Common myeloid progenitor, CD34-positive (primary cell): ENCODE results near the gene KDM3B.
"Not testable (repeated sequence)": the region's sequence is repeated elsewhere in the genome, so short reads cannot be mapped to it uniquely, and the experiment has no call there.

Experiments used
- CTCF ChIA-PET: fragments of 350-600 bp; sonication (Branson Sonifier 250); formaldehyde crosslinking; loops from one replicate; lab custom pipeline; 2021; ENCODE audit warnings: antibody characterized with exemption; lab: Charles Lee
- POLR2A ChIA-PET: fragments of 350-600 bp; sonication (Branson Sonifier 250); formaldehyde crosslinking; loops from one replicate; lab custom pipeline; 2021; ENCODE audit warnings: antibody characterized with exemption; lab: Charles Lee
- DNase-seq, 3 donors: peaks; one replicate each; pipeline versions ENCODE4 v3.0.0 to v3.0.0-alpha.2; 2013
- H3K27ac ChIP-seq, 2 experiments: 1 replicate in 1 of 2; 2 replicates in 1 of 2; pipeline ENCODE4 v1.7.0; 2013; ENCODE audit warnings: inconsistent platforms in 2 of 2, low read length in 2 of 2, mild to moderate bottlenecking in 2 of 2, low read depth in 1 of 2, moderate library complexity in 1 of 2; ENCODE audit not compliant: severe bottlenecking in 2 of 2, insufficient read depth in 1 of 2, poor library complexity in 1 of 2
- H3K27me3 ChIP-seq, 5 experiments: replicated peaks in 2 of 5; 1 replicate in 3 of 5; 2 replicates in 2 of 5; pipeline versions ENCODE4 v1.6.1 to v1.7.0; 2013; ENCODE audit warnings: low read length in 4 of 5, mild to moderate bottlenecking in 2 of 5, moderate library complexity in 2 of 5, inconsistent platforms in 1 of 5; ENCODE audit not compliant: insufficient read depth in 5 of 5, control insufficient read depth in 4 of 5
- H3K36me3 ChIP-seq, 4 experiments: 1 replicate in 2 of 4; 2 replicates in 2 of 4; pipeline versions ENCODE4 v1.6.1 to v1.7.0; 2013; ENCODE audit warnings: low read length in 3 of 4, control low read depth in 1 of 4, mild to moderate bottlenecking in 1 of 4; ENCODE audit not compliant: control insufficient read depth in 4 of 4, insufficient read depth in 4 of 4
- H3K4me1 ChIP-seq, 4 experiments: 1 replicate in 3 of 4; 2 replicates in 1 of 4; pipeline versions ENCODE4 v1.6.1 to v1.7.1; 2013; ENCODE audit warnings: low read length in 3 of 4, mild to moderate bottlenecking in 3 of 4, control low read depth in 1 of 4, inconsistent platforms in 1 of 4, moderate library complexity in 1 of 4; ENCODE audit not compliant: control insufficient read depth in 4 of 4, insufficient read depth in 4 of 4; ENCODE audit errors: control extremely low read depth in 1 of 4
- H3K4me3 ChIP-seq, 7 experiments: 1 replicate in 4 of 7; 2 replicates in 3 of 7; pipeline versions ENCODE4 v1.5.1 to v1.7.0; 2013; ENCODE audit warnings: mild to moderate bottlenecking in 7 of 7, low read length in 6 of 7, moderate library complexity in 6 of 7, inconsistent platforms in 2 of 7, low read depth in 2 of 7, control low read depth in 1 of 7; ENCODE audit not compliant: insufficient read depth in 4 of 7, control insufficient read depth in 1 of 7; ENCODE audit errors: extremely low read depth in 1 of 7
- H3K9me3 ChIP-seq, 5 experiments: 1 replicate in 4 of 5; 2 replicates in 1 of 5; pipeline versions ENCODE4 v1.6.1 to v1.7.1; 2013; ENCODE audit warnings: low read length in 4 of 5, mild to moderate bottlenecking in 2 of 5, inconsistent platforms in 1 of 5, low read depth in 1 of 5, moderate library complexity in 1 of 5; ENCODE audit not compliant: control insufficient read depth in 4 of 5, insufficient read depth in 2 of 5; ENCODE audit errors: control extremely low read depth in 1 of 5
- WGBS: methylation state at CpG from one replicate; pipeline ENCODE4 v1.1.5; 2013; ENCODE audit not compliant: insufficient coverage; 5-methylcytosine and 5-hydroxymethylcytosine counted together

Gene KDM3B

DNA sequence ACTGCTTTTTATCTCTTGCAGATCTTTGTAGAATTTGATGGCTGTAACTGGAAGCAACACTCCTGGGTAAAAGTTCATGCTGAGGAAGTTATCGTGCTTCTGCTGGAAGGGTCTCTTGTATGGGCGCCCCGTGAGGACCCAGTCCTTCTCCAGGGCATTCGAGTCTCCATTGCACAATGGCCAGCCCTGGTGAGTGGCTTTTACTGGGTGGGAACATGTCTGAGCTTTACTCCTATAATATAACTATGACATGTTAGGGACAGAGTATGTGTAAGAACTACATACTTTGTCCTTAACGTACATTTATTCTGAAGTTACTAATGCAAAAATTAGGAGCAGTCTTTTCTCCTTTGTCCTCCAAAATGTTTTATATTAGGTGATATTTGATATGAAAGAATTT is 20.2 kb downstream of the KDM3B start:
- Histone ChIP-seq H3K27me3 (no peaks in the 10 kb centered on the region), H3K4me1 (peaks cover 13 to 33% (median 20%) of the 10 kb centered on the region in 4 experiments), H3K36me3 (peaks cover 7 to 37% (median 19%) of the 10 kb centered on the region in 4 experiments), H3K9me3 (no peaks in the 10 kb centered on the region), H3K4me3 (no peak overlapping the region), H3K27ac (no peak overlapping the region)
- WGBS = no CpG with 5 or more reads among the region's 5 CpGs
- no peak for DNase-seq
- CTCF ChIA-PET = interaction anchor here (0.8 to 10.5 kb wide), 4 partner anchors 15 to 56 kb away, joined by 3 to 125 read pairs (median 6); partner anchors contain the start of gene KDM3B
- POLR2A ChIA-PET = no interaction called here

DNA sequence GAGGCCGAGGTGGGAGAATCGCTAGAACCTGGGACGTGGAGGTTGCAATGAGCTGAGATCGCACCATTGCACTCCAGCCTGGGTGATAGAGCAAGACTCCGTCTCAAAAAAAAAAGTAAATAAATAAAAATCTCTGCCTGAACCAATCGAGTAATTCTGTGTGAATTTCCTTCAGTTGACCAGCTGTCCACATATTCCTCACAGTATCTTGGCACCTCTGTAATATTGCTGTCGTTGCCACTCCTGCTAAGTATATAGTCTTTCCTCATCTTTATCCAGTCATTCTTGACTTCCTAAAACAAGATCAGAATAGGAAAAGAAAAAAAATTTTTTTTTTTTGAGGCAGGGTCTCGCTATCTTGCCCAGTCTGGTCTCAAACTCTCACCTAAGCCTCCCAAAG is 29.9 kb downstream of the KDM3B start:
- Histone ChIP-seq H3K4me3 (no peak overlapping the region), H3K27ac (no peak overlapping the region), H3K4me1 (no peaks in the 10 kb centered on the region), H3K27me3 (no peaks in the 10 kb centered on the region), H3K36me3 (peaks cover 34 to 80% (median 50%) of the 10 kb centered on the region in 4 experiments), H3K9me3 (no peaks in the 10 kb centered on the region)
- ChIA-PET POLR2A (interaction anchor here (0.6 kb wide), 1 partner anchor 188 kb away, joined by 3 read pairs; no protein-coding TSS in a partner anchor), CTCF (interaction anchor here (0.6 kb wide), 1 partner anchor 193 kb away, joined by 3 read pairs; no protein-coding TSS in a partner anchor)
- WGBS = 97% methylated on average over 7 of the region's 8 CpGs
- DNase-seq = no peak

GRCh38 chr5:138385660-138386059 is 33.2 kb downstream of the KDM3B start:
- POLR2A ChIA-PET = no interaction called here
- WGBS = 100% methylated on average over 1 of the region's 1 CpG

DNA sequence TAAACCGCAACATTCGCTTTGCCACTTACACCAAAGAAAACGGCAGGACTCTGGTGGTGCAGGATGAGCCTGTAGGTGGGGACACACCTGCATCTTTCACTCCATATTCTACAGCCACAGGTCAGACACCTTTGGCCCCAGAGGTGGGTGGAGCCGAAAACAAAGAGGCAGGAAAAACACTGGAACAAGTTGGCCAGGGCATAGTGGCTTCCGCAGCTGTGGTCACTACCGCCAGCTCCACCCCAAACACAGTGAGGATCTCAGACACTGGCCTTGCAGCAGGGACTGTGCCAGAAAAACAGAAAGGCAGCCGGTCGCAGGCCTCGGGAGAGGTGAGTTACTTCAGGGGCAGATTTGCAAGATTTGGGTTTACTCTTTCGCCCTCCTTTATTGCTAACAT is 33.8 kb downstream of the KDM3B start:
- no peak overlapping the region for H3K27ac ChIP-seq
- no peaks in the 10 kb centered on the region for H3K27me3 ChIP-seq
- peaks cover 19 to 67% (median 43%) of the 10 kb centered on the region in 4 experiments for H3K36me3 ChIP-seq
- ChIA-PET POLR2A (no interaction called here), CTCF (interaction anchor here (1.7 to 2.3 kb wide), 2 partner anchors 13 to 16 kb away, joined by 4 to 8 read pairs; no protein-coding TSS in a partner anchor)
- WGBS = 98% methylated on average over 6 of the region's 10 CpGs
- no peaks in the 10 kb centered on the region for H3K9me3 ChIP-seq
- no peaks in the 10 kb centered on the region for H3K4me1 ChIP-seq
- no peak overlapping the region for H3K4me3 ChIP-seq
- DNase-seq = no peak

More at GRCh38 chr5:138385660-138386059, 33.2 kb downstream of the KDM3B start:
- no peak for DNase-seq
- no peak overlapping the region for H3K27ac ChIP-seq
- H3K27me3 ChIP-seq = no peaks in the 10 kb centered on the region
- CTCF ChIA-PET = interaction anchor here (0.8 to 2.3 kb wide), 4 partner anchors 11 to 35 kb away, joined by 3 to 8 read pairs (median 4); no protein-coding TSS in a partner anchor
- no peaks in the 10 kb centered on the region for H3K9me3 ChIP-seq
- H3K4me3 ChIP-seq = no peak overlapping the region
- H3K36me3 ChIP-seq = peaks cover 22 to 66% (median 42%) of the 10 kb centered on the region in 4 experiments
- H3K4me1 ChIP-seq = no peaks in the 10 kb centered on the region

DNA sequence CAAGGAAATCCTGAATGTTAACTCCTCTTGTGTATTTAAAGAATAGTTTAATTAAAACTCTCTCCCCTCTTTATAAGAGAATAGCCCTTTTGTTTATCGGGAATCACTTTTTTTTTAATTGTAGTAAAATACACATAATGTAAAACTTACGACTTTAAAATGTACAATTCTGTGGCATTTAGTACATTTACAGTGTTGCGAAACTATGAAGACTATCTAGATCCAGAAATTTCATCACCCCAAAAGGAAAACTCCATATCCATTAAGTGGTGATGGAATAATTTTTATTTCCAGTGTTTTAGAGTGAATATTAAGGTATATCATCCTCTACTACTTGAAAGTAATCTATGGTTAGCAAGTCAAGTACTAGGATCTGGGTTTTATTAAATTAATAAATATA is 36.8 kb downstream of the KDM3B start:
- H3K4me1 ChIP-seq = no peaks in the 10 kb centered on the region
- ChIA-PET POLR2A (no interaction called here), CTCF (no interaction called here)
- H3K27me3 ChIP-seq = no peaks in the 10 kb centered on the region
- no peak for DNase-seq
- no peaks in the 10 kb centered on the region for H3K9me3 ChIP-seq
- H3K36me3 ChIP-seq = peaks cover 32 to 79% (median 54%) of the 10 kb centered on the region in 4 experiments
- no peak overlapping the region for H3K27ac ChIP-seq
- no peak overlapping the region for H3K4me3 ChIP-seq
- no CpG with 5 or more reads among the region's 3 CpGs for WGBS

- H3K27me3 ChIP-seq, DNase-seq, POLR2A ChIA-PET, H3K4me3 ChIP-seq, H3K4me1 ChIP-seq, H3K9me3 ChIP-seq, CTCF ChIA-PET, H3K27ac ChIP-seq: not testable (repeated sequence)
- peaks cover 35 to 78% (median 57%) of the 10 kb centered on the region in 4 experiments for H3K36me3 ChIP-seq
- WGBS = 94% methylated on average over 6 of the region's 10 CpGs
These were observed 37.4 kb downstream of the KDM3B start for GRCh38 chr5:138389911-138390310.

DNA sequence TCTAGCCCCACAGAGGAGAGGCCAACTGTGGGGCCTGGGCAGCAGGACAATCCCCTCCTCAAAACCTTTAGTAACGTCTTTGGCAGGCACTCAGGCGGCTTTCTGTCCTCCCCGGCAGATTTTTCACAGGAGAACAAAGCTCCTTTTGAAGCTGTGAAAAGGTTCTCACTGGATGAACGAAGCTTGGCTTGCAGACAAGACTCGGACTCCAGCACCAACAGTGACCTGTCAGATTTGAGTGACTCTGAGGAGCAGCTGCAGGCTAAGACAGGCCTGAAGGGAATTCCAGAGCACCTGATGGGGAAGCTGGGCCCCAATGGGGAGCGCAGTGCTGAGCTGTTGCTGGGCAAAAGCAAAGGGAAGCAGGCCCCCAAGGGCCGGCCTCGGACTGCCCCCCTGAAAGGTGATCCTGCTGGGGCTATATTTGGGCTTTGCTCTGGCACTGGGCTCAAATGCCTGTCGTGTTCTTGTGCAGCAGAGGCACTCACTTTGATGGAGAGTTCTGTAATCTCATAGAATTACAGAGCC is 39.4 kb downstream of the KDM3B start:
- Histone ChIP-seq H3K36me3 (peaks cover 28 to 75% (median 54%) of the 10 kb centered on the region in 4 experiments), H3K27ac (no peak overlapping the region)
- POLR2A ChIA-PET = no interaction called here

More for the DNA sequence above, 39.4 kb downstream of the KDM3B start:
- DNase-seq = no peak
- Histone ChIP-seq H3K4me1 (no peaks in the 10 kb centered on the region), H3K27me3 (no peaks in the 10 kb centered on the region), H3K9me3 (no peaks in the 10 kb centered on the region), H3K4me3 (no peak overlapping the region)
- CTCF ChIA-PET = interaction anchor here (0.7 to 1.6 kb wide), 4 partner anchors 8 to 58 kb away, joined by 3 to 5 read pairs (median 4); partner anchors contain the start of gene KDM3B
- over 99% methylated on average over 9 of the region's 9 CpGs for WGBS
